ENCODE measurements around the gene MAN1A1.

Gene MAN1A1

GRCh38 chr6:119204719-119205118, 144.8 kb downstream of the MAN1A1 start:
- H3K4me3 ChIP-seq (ENCODE audit: low read depth, low read length), result no peak overlapping the region
- TF ChIP-seq CTCF (IDR thresholded peaks at IDR 0.05; ENCODE audit: borderline replicate concordance, insufficient read depth, low read depth, low read length), result no peak

GRCh38 chr6:119201480-119201879, 148.1 kb downstream of the MAN1A1 start:
- no peak overlapping the region for H3K4me3 ChIP-seq (ENCODE audit: low read depth, low read length)
- no peak for TF ChIP-seq CTCF (IDR thresholded peaks at IDR 0.05; ENCODE audit: borderline replicate concordance, insufficient read depth, low read depth, low read length)

- no peak overlapping the region for H3K4me3 ChIP-seq (ENCODE audit: low read depth, low read length)
- TF ChIP-seq CTCF (IDR thresholded peaks at IDR 0.05; ENCODE audit: borderline replicate concordance, insufficient read depth, low read depth, low read length), result no peak
Measured at GRCh38 chr6:119200512-119201175, 148.9 kb downstream of the MAN1A1 start.

- H3K4me3 ChIP-seq (ENCODE audit: low read depth, low read length), result no peak overlapping the region
- TF ChIP-seq CTCF (IDR thresholded peaks at IDR 0.05; ENCODE audit: borderline replicate concordance, insufficient read depth, low read depth, low read length), result no peak
Measured at GRCh38 chr6:119197271-119197670, 152.3 kb downstream of the MAN1A1 start.

GRCh38 chr6:119196715-119197114, 152.8 kb downstream of the MAN1A1 start:
- H3K4me3 ChIP-seq (ENCODE audit: low read depth, low read length), result no peak overlapping the region
- TF ChIP-seq CTCF (IDR thresholded peaks at IDR 0.05; ENCODE audit: borderline replicate concordance, insufficient read depth, low read depth, low read length), result no peak

GRCh38 chr6:119195848-119196247, 153.7 kb downstream of the MAN1A1 start:
- TF ChIP-seq CTCF (IDR thresholded peaks at IDR 0.05; ENCODE audit: borderline replicate concordance, insufficient read depth, low read depth, low read length), result no peak
- no peak overlapping the region for H3K4me3 ChIP-seq (ENCODE audit: low read depth, low read length)

GRCh38 chr6:119195204-119195603, 154.4 kb downstream of the MAN1A1 start:
- TF ChIP-seq CTCF (IDR thresholded peaks at IDR 0.05; ENCODE audit: borderline replicate concordance, insufficient read depth, low read depth, low read length), result no peak

More at GRCh38 chr6:119195204-119195603, 154.4 kb downstream of the MAN1A1 start:
- H3K4me3 ChIP-seq (ENCODE audit: low read depth, low read length), result no peak overlapping the region
